ENCODE data around the gene MTMR2. TPM values are rescaled to one million over a fixed set of nuclear protein-coding genes. Genes with fewer than 3 reads are reported as not detected.

The MTMR2 gene
- total and polyA plus RNA-seq, 9 of the 15 experiments (the other 6 are each of a cell fraction or from before 2014, with no cell fraction given), result 12.6 to 35.8 (median 25.2) TPM

DNA sequence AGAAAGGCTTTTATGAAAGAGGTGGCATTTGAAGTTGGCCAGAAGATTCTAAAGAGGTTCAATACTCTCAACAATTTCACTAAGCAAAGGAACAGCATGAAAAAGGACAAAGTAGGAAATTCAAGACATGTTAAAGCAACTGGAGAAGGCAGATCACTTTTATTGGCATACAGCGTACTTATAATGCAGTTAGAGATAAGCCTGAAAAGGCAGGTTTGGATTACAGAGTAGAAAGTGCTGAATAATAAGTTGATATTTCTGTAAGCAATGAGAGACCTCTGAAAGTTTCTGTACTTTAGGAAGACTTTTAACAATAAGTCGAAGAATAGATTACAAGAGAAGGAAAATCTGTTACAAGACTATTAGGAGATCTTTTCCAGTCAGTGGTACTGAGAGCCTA is 25.1 kb downstream of the MTMR2 start:
- Histone ChIP-seq H3K4me3 (no peak overlapping the region), H2AFZ (ENCODE audit: low read depth, low read length) (no peak overlapping the region), H3K27me3 (ENCODE audit: control insufficient read depth in 2 of 2, insufficient read depth in 2 of 2, low read length in 2 of 2) (no peaks in the 10 kb centered on the region), H3K36me3 (ENCODE audit: control insufficient read depth, insufficient read depth, low read length) (no peaks in the 10 kb centered on the region), H3K27ac (ENCODE audit: extremely low read depth, low read depth, low read length) (no peak overlapping the region), H3K9ac (ENCODE audit: insufficient read depth in 1 of 2, low read depth in 2 of 2, low read length in 2 of 2) (no peak overlapping the region), H3K79me2 (ENCODE audit: control insufficient read depth, insufficient read depth, low read length) (0 out of 3 replicates have a peak, but pooled peaks cover 4% of the 10 kb centered on the region), H4K20me1 (replicated peaks; ENCODE audit: control insufficient read depth, insufficient read depth, low read length) (no peaks in the 10 kb centered on the region), H3K9me1 (ENCODE audit: control insufficient read depth, insufficient read depth, low read length) (no peaks in the 10 kb centered on the region), H3K9me3 (replicated peaks; ENCODE audit: control insufficient read depth, insufficient read depth, low read depth, low read length) (no peaks in the 10 kb centered on the region), H3K4me2 (ENCODE audit: insufficient read depth, low read length) (no peak overlapping the region), H3K4me1 (replicated peaks in 1 of 2; ENCODE audit: control insufficient read depth in 2 of 2, insufficient read depth in 2 of 2, low read length in 2 of 2) (peaks cover 0 to 8% of the 10 kb centered on the region in 2 experiments; a peak in 1 of 5 replicates)
- in situ Hi-C loops (cut with MboI), result no loop called here
- WGBS (ENCODE audit: insufficient coverage, low coverage, missing lambda C conversion rate), result 25% methylated on average over 2 of the region's 2 CpGs
- CTCF ChIA-PET (ENCODE audit: low intra/inter-chr PET ratio), result no interaction called here
- FAIRE-seq, result no peak
- intact Hi-C loops (cut with micrococcal nuclease), result no loop called here
- DNase-seq (ENCODE audit: extremely low read depth in 1 of 4, low spot score in 3 of 4), result no peak
- BruUV-seq (replicated peaks), result no TSS peak
- POLR2A ChIA-PET, result no interaction called here
- no peak for ATAC-seq
- no peak for TF ChIP-seq SMARCA4 (IDR thresholded peaks at IDR 0.05)
- no peak for TF ChIP-seq PKNOX1 (IDR thresholded peaks at IDR 0.05)
- TF ChIP-seq, protein P1, sequence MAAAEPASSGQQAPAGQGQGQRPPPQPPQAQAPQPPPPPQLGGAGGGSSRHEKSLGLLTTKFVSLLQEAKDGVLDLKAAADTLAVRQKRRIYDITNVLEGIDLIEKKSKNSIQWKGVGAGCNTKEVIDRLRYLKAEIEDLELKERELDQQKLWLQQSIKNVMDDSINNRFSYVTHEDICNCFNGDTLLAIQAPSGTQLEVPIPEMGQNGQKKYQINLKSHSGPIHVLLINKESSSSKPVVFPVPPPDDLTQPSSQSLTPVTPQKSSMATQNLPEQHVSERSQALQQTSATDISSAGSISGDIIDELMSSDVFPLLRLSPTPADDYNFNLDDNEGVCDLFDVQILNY (CRISPR knock-in tag; IDR thresholded peaks at IDR 0.05), result no peak
- TF ChIP-seq BRD4 (IDR thresholded peaks at IDR 0.05), result no peak
- TF ChIP-seq, protein P2, sequence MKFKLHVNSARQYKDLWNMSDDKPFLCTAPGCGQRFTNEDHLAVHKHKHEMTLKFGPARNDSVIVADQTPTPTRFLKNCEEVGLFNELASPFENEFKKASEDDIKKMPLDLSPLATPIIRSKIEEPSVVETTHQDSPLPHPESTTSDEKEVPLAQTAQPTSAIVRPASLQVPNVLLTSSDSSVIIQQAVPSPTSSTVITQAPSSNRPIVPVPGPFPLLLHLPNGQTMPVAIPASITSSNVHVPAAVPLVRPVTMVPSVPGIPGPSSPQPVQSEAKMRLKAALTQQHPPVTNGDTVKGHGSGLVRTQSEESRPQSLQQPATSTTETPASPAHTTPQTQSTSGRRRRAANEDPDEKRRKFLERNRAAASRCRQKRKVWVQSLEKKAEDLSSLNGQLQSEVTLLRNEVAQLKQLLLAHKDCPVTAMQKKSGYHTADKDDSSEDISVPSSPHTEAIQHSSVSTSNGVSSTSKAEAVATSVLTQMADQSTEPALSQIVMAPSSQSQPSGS (CRISPR knock-in tag; IDR thresholded peaks at IDR 0.05), result no peak
- no peak for TF ChIP-seq ZNF445 (CRISPR knock-in tag; IDR thresholded peaks at IDR 0.05; ENCODE audit: low read depth)
- TF ChIP-seq NBN (IDR thresholded peaks at IDR 0.05; ENCODE audit: low read depth), result no peak
- no peak for TF ChIP-seq VEZF1 (CRISPR knock-in tag; IDR thresholded peaks at IDR 0.05)
- TF ChIP-seq ZNF324 (CRISPR knock-in tag; IDR thresholded peaks at IDR 0.05), result no peak
- no peak for TF ChIP-seq CCAR2 (IDR thresholded peaks at IDR 0.05; ENCODE audit: low read depth, low read length)
- no peak for TF ChIP-seq ZNF785 (CRISPR knock-in tag; IDR thresholded peaks at IDR 0.05)
- no peak for TF ChIP-seq SIRT6 (IDR thresholded peaks at IDR 0.05; ENCODE audit: low read depth, low read length)
- no peak for TF ChIP-seq SMAD3 (CRISPR knock-in tag; conservative IDR thresholded peaks at IDR 0.05)
- TF ChIP-seq, protein P3, sequence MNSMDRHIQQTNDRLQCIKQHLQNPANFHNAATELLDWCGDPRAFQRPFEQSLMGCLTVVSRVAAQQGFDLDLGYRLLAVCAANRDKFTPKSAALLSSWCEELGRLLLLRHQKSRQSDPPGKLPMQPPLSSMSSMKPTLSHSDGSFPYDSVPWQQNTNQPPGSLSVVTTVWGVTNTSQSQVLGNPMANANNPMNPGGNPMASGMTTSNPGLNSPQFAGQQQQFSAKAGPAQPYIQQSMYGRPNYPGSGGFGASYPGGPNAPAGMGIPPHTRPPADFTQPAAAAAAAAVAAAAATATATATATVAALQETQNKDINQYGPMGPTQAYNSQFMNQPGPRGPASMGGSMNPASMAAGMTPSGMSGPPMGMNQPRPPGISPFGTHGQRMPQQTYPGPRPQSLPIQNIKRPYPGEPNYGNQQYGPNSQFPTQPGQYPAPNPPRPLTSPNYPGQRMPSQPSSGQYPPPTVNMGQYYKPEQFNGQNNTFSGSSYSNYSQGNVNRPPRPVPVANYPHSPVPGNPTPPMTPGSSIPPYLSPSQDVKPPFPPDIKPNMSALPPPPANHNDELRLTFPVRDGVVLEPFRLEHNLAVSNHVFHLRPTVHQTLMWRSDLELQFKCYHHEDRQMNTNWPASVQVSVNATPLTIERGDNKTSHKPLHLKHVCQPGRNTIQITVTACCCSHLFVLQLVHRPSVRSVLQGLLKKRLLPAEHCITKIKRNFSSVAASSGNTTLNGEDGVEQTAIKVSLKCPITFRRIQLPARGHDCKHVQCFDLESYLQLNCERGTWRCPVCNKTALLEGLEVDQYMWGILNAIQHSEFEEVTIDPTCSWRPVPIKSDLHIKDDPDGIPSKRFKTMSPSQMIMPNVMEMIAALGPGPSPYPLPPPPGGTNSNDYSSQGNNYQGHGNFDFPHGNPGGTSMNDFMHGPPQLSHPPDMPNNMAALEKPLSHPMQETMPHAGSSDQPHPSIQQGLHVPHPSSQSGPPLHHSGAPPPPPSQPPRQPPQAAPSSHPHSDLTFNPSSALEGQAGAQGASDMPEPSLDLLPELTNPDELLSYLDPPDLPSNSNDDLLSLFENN (IDR thresholded peaks at IDR 0.05; ENCODE audit: low read depth in 2 of 2, low read length in 2 of 2), result no peak
- no peak for TF ChIP-seq SMC3 (conservative IDR thresholded peaks at IDR 0.05; ENCODE audit: insufficient read depth, low read depth, low read length)
- TF ChIP-seq THRAP3 (IDR thresholded peaks at IDR 0.05; ENCODE audit: borderline replicate concordance), result no peak
